Muscle layer of duodenum (tissue), 2 donors: Measurements from ENCODE around the gene ATL1.

ENCODE experiments used
- H3K27ac ChIP-seq: one replicate; pipeline ENCODE4 v1.7.0; 2013; ENCODE audit warnings: mild to moderate bottlenecking, low read length
- H3K27me3 ChIP-seq: one replicate; pipeline ENCODE4 v1.7.0; 2013; ENCODE audit warnings: low read depth, mild to moderate bottlenecking, control low read depth, low read length
- H3K36me3 ChIP-seq, 2 donors: one replicate each; pipeline ENCODE4 v1.7.0; 2013; ENCODE audit warnings: low read length in 2 of 2, control low read depth in 1 of 2, mild to moderate bottlenecking in 1 of 2; ENCODE audit not compliant: insufficient read depth in 2 of 2, control insufficient read depth in 1 of 2
- H3K4me1 ChIP-seq, 2 donors: one replicate each; pipeline ENCODE4 v1.7.0; 2013; ENCODE audit warnings: low read length in 2 of 2, mild to moderate bottlenecking in 2 of 2, control low read depth in 1 of 2, moderate library complexity in 1 of 2; ENCODE audit not compliant: insufficient read depth in 2 of 2, control insufficient read depth in 1 of 2
- H3K4me3 ChIP-seq, 2 donors: one replicate each; pipeline ENCODE4 v1.7.0; 2013; ENCODE audit warnings: low read length in 2 of 2, low read depth in 1 of 2, mild to moderate bottlenecking in 1 of 2
- H3K9me3 ChIP-seq, 2 donors: one replicate each; pipeline ENCODE4 v1.7.0; 2013; ENCODE audit warnings: low read length in 2 of 2, control low read depth in 1 of 2, mild to moderate bottlenecking in 1 of 2; ENCODE audit not compliant: control insufficient read depth in 1 of 2
- donor health status: healthy.

ATL1 gene

DNA sequence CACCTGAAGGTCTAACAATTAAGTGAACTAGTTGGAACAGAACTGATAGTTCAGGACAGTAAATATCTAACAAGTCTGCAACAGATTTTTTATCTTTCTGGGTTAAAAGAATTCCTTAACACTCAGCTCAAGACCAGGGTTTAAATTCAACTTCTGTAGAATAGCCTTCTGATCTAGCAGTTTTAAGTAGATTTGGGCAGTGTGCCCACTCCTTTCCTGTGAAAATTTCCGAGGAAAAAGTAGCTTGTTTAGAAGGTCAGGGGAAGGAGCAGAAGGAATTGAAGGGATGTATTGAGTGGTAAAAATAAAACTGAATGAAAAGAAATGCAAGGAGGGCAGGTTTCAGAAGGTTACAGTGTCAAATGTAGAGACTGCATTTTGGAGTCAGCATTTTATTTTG is 45.8 kb downstream of the ATL1 start:
- Histone ChIP-seq H3K36me3 (peaks cover 0 to 3% of the 10 kb centered on the region in 2 donors), H3K4me3 (no peak overlapping the region), H3K27me3 (no peaks in the 10 kb centered on the region), H3K9me3 (no peaks in the 10 kb centered on the region), H3K27ac (no peak overlapping the region), H3K4me1 (no peaks in the 10 kb centered on the region)

DNA sequence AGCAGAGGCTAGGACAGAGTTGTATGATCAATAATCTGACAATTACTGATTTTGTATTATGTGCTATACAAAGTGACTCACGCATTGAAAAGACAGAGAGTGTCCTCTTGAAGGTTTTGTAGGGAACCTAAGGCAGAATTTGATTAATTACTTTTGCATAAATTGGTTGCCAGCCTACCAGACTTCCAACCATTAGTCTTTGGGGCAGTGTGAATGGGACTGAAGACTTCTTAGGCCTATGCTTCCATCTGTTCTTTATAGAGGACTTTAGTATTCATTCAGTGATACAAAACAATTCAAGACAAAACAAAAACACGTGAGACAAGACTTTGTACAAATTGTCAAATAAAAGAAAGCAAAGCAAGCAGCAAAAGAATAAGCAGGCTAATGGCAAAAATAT is 46.5 kb downstream of the ATL1 start:
- no peaks in the 10 kb centered on the region for H3K4me1 ChIP-seq
- H3K27me3 ChIP-seq: no peaks in the 10 kb centered on the region
- no peaks in the 10 kb centered on the region for H3K9me3 ChIP-seq
- H3K27ac ChIP-seq: no peak overlapping the region
- no peak overlapping the region for H3K4me3 ChIP-seq
- H3K36me3 ChIP-seq: peaks cover 0 to 3% of the 10 kb centered on the region in 2 donors

DNA sequence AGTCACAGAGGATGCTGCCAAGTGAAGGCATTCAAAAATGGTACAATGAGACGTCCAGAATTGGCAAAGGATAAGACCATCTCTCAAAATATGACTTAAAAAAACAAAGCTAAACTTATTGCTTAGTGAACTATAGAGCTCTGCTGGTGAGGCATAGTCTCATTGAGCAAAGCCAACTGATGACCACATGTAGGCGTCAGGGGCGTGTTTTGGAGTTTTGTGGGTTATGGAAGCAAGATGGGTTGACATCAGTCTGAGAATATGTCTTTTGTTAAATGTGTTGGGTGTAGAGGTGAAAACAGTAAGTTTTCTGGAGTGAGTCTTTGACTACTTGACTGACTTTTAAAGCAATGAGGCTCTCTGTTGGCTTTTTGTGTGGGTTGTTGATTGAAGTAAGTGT is 47.2 kb downstream of the ATL1 start:
- no peaks in the 10 kb centered on the region for H3K27me3 ChIP-seq
- H3K4me1 ChIP-seq: no peaks in the 10 kb centered on the region
- no peaks in the 10 kb centered on the region for H3K9me3 ChIP-seq
- no peak overlapping the region for H3K4me3 ChIP-seq
- H3K27ac ChIP-seq: no peak overlapping the region
- peaks cover 0 to under 1% of the 10 kb centered on the region in 2 donors for H3K36me3 ChIP-seq

DNA sequence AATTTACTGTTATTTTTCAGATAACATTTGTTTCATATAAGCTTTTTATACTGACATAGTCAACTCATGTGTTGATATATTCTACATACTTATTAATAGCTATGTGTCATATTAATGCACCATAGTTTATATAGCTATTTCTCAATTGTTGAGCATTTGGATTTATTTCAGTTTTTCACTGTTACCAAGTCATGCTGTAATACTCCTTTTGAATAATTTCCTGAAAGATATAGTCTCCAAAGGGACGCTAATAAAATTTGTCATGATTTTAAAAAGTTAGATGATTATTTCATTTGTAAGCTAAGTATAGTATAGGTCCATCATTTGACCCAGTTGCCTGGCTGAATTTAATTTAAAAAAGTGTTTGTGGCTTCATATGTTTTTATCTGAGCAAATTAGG is 47.8 kb downstream of the ATL1 start:
- no peaks in the 10 kb centered on the region for H3K4me1 ChIP-seq
- H3K27me3 ChIP-seq: no peaks in the 10 kb centered on the region
- H3K27ac ChIP-seq: no peak overlapping the region
- no peak overlapping the region for H3K4me3 ChIP-seq
- no peaks in the 10 kb centered on the region for H3K9me3 ChIP-seq
- H3K36me3 ChIP-seq: no peaks in the 10 kb centered on the region

DNA sequence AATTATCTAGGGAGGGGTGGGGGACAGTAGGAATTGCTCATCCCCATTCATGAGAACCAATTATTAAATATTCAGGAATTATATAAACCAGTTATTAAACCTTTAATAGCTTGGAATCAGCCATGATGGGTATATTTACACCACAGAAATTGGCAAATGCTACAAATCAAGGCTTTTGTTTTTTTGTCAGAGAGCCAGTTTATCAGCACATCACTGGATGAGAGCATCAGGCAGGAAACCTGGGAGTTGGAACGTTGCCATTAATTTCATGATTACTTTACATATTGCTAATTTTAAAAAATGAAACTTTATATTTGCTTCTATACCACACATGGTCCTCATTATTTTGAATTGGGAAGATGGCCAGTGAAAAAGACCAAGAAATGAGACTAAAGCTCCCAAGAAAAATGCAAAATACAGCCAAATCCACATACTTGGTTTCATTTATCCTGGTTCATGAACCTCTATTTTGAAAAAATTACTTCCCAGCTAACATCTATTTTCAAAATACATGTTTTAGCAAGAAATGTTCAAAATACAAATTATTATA is 48.4 kb downstream of the ATL1 start:
- Histone ChIP-seq H3K27me3 (no peaks in the 10 kb centered on the region), H3K4me3 (no peak overlapping the region), H3K9me3 (no peaks in the 10 kb centered on the region), H3K4me1 (no peaks in the 10 kb centered on the region), H3K36me3 (no peaks in the 10 kb centered on the region), H3K27ac (no peak overlapping the region)

DNA sequence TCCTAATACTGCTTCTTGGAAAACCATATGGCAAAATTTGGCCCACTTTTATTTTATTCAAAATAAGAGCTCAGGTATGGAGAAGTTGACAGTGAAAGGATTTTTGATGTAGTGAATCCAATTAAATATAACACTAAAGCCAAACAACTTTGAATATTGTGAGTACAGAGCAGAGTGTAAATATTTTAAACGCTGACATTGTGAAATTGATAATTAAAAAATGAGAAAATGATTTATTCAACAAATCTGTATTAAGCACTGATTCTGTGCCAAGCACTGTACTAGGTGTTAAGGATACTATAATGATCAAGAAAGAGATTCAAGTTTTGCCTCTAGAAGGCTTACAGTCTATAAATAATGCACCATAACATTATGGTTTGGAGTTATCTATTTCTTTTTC is 50.5 kb downstream of the ATL1 start:
- Histone ChIP-seq H3K27me3 (no peaks in the 10 kb centered on the region), H3K4me3 (no peak overlapping the region), H3K4me1 (no peaks in the 10 kb centered on the region), H3K27ac (no peak overlapping the region), H3K36me3 (no peaks in the 10 kb centered on the region), H3K9me3 (no peaks in the 10 kb centered on the region)

DNA sequence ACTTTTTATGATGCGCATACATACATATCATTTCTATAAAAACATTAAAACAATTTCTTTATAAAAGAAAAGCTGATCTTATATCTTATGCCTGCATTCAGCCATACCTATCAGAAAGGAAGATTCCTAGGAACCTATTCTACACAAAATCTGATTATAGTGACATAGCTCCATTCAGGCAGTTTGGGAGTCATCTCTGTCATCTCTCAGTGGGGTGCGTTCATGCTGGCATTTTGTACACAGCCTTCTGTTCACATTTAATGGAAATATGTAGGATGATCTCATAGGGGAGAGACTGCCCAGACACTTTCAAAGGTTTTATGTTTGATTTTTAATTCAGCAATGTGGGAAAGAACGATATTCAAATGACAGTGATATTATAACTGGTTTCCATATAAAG is 52.9 kb downstream of the ATL1 start:
- H3K27me3 ChIP-seq: no peaks in the 10 kb centered on the region
- H3K9me3 ChIP-seq: no peaks in the 10 kb centered on the region
- no peaks in the 10 kb centered on the region for H3K4me1 ChIP-seq
- no peak overlapping the region for H3K27ac ChIP-seq
- no peak overlapping the region for H3K4me3 ChIP-seq
- H3K36me3 ChIP-seq: peaks cover 0 to 3% of the 10 kb centered on the region in 2 donors

DNA sequence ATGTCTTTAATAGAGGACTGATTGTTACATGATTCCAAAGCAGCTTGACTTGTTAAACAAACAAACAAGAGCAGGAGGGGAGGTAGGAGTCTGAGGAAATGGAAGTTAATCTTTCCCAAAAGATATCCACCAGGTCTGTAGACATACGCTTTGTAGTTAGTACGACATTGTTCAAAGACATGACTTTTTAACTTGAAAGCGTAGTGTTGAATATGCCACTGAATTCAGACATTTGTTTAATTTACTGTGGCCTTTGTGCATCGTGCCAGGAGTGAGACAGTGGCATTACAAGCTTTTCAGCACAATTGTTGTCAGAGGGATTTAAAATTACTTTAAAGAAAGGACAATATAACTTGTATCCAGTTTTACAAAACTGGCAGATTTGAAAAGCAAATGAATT is 55.1 kb downstream of the ATL1 start:
- no peaks in the 10 kb centered on the region for H3K4me1 ChIP-seq
- no peak overlapping the region for H3K4me3 ChIP-seq

DNA sequence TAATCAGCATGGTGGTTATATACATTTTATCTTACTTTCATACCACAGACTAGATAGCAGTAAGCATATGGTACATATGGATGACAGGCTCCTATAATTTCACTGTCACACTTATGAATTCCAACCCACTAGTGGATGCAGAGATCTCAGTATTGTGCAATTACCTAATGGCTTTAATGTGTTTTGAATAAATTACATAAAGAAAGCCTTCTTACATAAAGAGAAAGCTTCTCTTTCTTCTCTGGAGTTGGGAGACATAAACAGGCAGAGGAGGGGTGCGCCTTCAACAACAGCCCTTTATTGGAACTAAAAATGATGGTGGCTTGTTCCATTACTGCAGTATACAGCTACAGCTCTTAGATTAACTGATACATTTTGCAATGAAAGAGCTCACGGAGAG is 55.6 kb downstream of the ATL1 start:
- H3K4me3 ChIP-seq: no peak overlapping the region
- H3K36me3 ChIP-seq: peaks cover 0 to 3% of the 10 kb centered on the region in 2 donors
- H3K4me1 ChIP-seq: no peaks in the 10 kb centered on the region
- no peaks in the 10 kb centered on the region for H3K9me3 ChIP-seq
- H3K27me3 ChIP-seq: no peaks in the 10 kb centered on the region
- H3K27ac ChIP-seq: no peak overlapping the region

More for the DNA sequence above, 55.1 kb downstream of the ATL1 start:
- Histone ChIP-seq H3K27ac (no peak overlapping the region), H3K9me3 (no peaks in the 10 kb centered on the region), H3K27me3 (no peaks in the 10 kb centered on the region), H3K36me3 (peaks cover 0 to 3% of the 10 kb centered on the region in 2 donors)

DNA sequence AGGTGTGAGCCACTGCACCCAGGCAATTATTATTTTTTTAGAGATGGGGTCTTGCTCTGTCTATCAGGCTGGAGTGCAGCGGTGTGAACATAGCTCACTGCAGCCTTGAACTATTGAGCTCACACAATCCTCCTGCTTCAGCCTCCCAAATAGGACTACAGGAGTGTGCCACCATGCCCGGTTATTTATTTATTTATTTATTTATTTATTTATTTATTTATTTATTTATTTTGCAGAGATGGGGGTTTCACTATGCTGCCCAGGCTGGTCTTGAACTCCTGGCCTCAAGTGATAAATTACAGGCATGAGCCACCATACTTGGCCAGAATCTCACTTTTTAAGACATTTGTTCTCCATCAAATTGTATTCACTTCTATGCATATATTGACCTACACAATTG is 56.3 kb downstream of the ATL1 start:
- Histone ChIP-seq H3K27me3 (no peaks in the 10 kb centered on the region), H3K9me3 (no peaks in the 10 kb centered on the region), H3K36me3 (peaks cover 0 to 3% of the 10 kb centered on the region in 2 donors), H3K27ac (no peak overlapping the region), H3K4me1 (no peaks in the 10 kb centered on the region), H3K4me3 (no peak overlapping the region)

DNA sequence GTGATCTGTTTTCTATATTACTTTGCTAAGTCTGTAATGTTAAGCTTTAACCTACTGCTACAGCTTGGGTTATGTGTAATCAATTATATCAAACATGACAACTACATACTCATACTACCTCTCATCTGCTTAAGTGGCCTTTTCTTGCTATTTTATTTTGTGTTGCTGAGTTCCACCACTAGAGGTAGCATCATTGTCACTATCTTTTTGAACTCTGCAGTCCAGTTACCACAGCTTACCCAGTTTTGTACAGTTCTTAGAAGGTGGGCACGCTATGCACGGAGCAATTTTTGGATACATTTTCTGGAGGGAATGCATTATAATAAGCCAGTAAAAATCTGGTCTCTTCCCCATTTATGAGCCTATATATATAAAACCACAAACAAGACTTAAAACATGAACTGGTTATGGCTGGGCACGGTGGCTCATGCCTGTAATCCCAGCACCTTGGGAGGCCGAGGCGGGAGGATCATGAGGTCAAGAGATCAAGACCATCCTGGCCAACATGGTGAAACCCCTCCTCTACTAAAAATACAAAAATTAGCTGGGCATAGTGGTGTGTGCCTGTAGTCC is 59.7 kb downstream of the ATL1 start:
- Histone ChIP-seq H3K4me1 (no peaks in the 10 kb centered on the region), H3K27ac (no peak overlapping the region), H3K4me3 (no peak overlapping the region), H3K9me3 (no peaks in the 10 kb centered on the region), H3K36me3 (peaks cover 0 to 6% of the 10 kb centered on the region in 2 donors), H3K27me3 (no peaks in the 10 kb centered on the region)

DNA sequence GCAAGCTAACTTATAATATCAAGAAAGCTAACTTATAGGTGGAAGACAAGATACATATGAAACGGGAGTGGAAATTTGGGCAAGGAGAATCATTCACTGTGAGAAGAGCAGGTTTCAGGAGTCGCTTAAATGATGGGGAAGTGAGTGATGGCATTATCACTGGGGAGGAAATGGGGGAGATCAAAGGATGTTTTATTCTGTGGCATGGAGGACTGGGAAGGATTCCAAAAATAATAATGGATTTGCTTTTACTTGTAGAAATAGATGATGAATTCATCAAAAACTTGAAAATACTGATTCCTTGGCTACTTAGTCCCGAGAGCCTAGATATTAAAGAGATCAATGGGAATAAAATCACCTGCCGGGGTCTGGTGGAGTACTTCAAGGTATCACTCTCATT is 60.4 kb downstream of the ATL1 start:
- Histone ChIP-seq H3K27me3 (no peaks in the 10 kb centered on the region), H3K4me3 (no peak overlapping the region)

More for the DNA sequence above, 60.4 kb downstream of the ATL1 start:
- Histone ChIP-seq H3K36me3 (peaks cover 0 to 6% of the 10 kb centered on the region in 2 donors), H3K4me1 (no peaks in the 10 kb centered on the region), H3K27ac (no peak overlapping the region), H3K9me3 (no peaks in the 10 kb centered on the region)
